Small intestine (tissue), 7 donors: ENCODE measurements around the gene CTCFL. TPM values are rescaled to one million over a fixed set of nuclear protein-coding genes. Genes with fewer than 3 reads are reported as not detected.
A peak's percentile ranks its signal among the peaks of the same experiment; 100 is the strongest.

Source experiments
- DNase-seq, 2 donors: peaks; one replicate each; pipeline versions ENCODE4 v3.0.0 to v3.0.0-alpha.2; 2013
- FAIRE-seq: peaks from 2 replicates; lab custom pipeline; 2012; peaks lifted over from hg19 to GRCh38; lab: Jason Lieb, UNC
- H3K27ac ChIP-seq, 3 donors: one replicate each; pipeline ENCODE4 v1.5.1; 2013; ENCODE audit warnings: low read length in 2 of 3, mild to moderate bottlenecking in 2 of 3, control low read depth in 1 of 3, inconsistent platforms in 1 of 3, low read depth in 1 of 3, moderate library complexity in 1 of 3
- H3K27me3 ChIP-seq, 3 donors: one replicate each; pipeline ENCODE4 v1.6.1; 2013; ENCODE audit warnings: low read length in 3 of 3, inconsistent platforms in 1 of 3; ENCODE audit not compliant: control insufficient read depth in 3 of 3, insufficient read depth in 3 of 3
- H3K36me3 ChIP-seq, 3 donors: one replicate each; pipeline ENCODE4 v1.6.1; 2013; ENCODE audit warnings: low read length in 3 of 3, inconsistent platforms in 1 of 3, low read depth in 1 of 3, mild to moderate bottlenecking in 1 of 3, moderate library complexity in 1 of 3; ENCODE audit not compliant: control insufficient read depth in 3 of 3, insufficient read depth in 2 of 3
- H3K4me1 ChIP-seq, 3 donors: one replicate each; pipeline ENCODE4 v1.6.1; 2013; ENCODE audit warnings: low read length in 2 of 3, inconsistent platforms in 1 of 3, low read depth in 1 of 3, mild to moderate bottlenecking in 1 of 3, moderate library complexity in 1 of 3; ENCODE audit not compliant: control insufficient read depth in 3 of 3, insufficient read depth in 2 of 3
- H3K4me3 ChIP-seq, 3 donors: one replicate each; pipeline ENCODE4 v1.5.1; 2013; ENCODE audit warnings: low read length in 3 of 3, control low read depth in 1 of 3, inconsistent platforms in 1 of 3, low read depth in 1 of 3, mild to moderate bottlenecking in 1 of 3, moderate library complexity in 1 of 3
- H3K9me3 ChIP-seq, 2 donors: one replicate each; pipeline ENCODE4 v1.6.1; 2013; ENCODE audit warnings: low read depth in 1 of 2, low read length in 1 of 2; ENCODE audit not compliant: control insufficient read depth in 2 of 2, insufficient read depth in 1 of 2
- WGBS, 3 donors: extraction: QIAGEN DNeasy Blood & Tissue Kit; methylation state at CpG; one replicate each; pipeline ENCODE4 v1.1.7; 2013; 5-methylcytosine and 5-hydroxymethylcytosine counted together
- polyA plus RNA-seq, 4 donors: library from polyadenylated mRNA; stranded (reverse) in 3 of 4; unstranded in 1 of 4; fragments of 200-250 nt in 3 of 4; fragments of 120-200 nt in 1 of 4; gene quantifications; one replicate each; pipeline versions ENCODE4 v1.2.1 to v1.2.3, GENCODE V29; 2013
- donor health status: healthy with polysubstance abuse.
- donor health status: control.
- donor health status: control.
- donor health status: Bipolar disorder and iron deficiency.
- donor health status: healthy.

The CTCFL gene
- polyA plus RNA-seq, 4 donors = 0.03 TPM; not detected in 2

DNA sequence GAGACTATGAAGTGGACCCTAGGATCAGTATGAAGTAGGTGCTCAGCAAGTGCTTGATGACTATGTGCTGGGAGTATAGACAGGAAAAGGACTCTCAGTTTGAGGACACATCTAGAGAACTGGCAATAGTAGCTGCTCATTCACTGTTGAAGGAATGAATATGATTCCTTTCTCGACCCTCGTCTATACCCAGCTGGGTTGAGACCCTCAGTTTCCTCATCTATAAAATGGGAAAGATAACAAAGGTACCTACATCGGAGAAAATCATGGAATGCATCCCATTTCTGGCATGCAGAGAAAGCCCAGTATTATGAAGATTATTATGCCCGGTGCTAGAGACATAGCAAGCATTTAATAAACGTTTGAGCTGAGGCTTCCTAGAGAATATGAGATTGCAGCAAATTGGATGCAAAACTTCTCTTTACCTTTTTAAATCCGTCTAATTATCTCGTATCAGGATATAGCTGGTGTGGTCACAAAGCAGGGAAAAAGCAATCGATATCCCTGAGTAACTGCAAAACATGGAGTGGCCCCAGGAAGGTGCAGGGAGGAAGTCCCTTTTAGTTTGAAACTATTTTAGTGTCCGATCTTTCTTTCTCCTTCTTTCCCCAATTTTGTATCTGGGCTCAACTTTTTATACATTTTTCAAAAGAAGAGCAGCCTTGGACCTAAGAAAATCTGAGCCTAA is 33.1 kb upstream of the CTCFL start:
- Histone ChIP-seq H3K4me3 (no peak overlapping the region), H3K27me3 (no peaks in the 10 kb centered on the region), H3K9me3 (peaks cover 0 to 29% of the 10 kb centered on the region in 2 donors), H3K36me3 (peaks cover 0 to 12% (median 9%) of the 10 kb centered on the region in 3 donors), H3K4me1 (peaks cover 0 to 42% (median 10%) of the 10 kb centered on the region in 3 donors), H3K27ac (peak overlapping the region in 2 of 3 donors; percentile 70 to 88)
- DNase-seq (peak in 1 of 2 donors; percentile 38), FAIRE-seq (no peak)
- 44 to 72% (median 53%) methylated on average over 9 of the region's 9 CpGs for WGBS, 3 donors

DNA sequence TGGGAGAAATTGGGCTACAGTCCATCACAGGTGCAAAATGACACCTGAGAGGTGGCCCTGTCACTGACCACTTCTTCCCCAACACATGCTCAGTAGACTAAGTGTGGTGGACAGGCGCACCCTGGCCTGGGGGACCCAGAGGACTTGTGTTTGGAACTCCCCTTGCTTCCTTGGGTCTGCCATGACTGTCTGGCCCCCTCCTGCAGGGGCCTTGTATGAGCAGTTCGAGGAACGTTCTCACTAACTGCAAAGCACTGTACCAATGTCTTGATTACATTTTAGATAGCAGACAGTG is 32.0 kb upstream of the CTCFL start:
- no peak overlapping the region for H3K27ac ChIP-seq
- WGBS, 3 donors = 82 to 92% (median 84%) methylated on average over 3 of the region's 3 CpGs
- H3K9me3 ChIP-seq = peaks cover 0 to 18% of the 10 kb centered on the region in 2 donors
- peaks cover 0 to 42% (median 10%) of the 10 kb centered on the region in 3 donors for H3K4me1 ChIP-seq
- H3K27me3 ChIP-seq = no peaks in the 10 kb centered on the region
- H3K4me3 ChIP-seq = no peak overlapping the region
- H3K36me3 ChIP-seq = peaks cover 0 to 3% (median 2%) of the 10 kb centered on the region in 3 donors
- FAIRE-seq (no peak), DNase-seq (no peak)

GRCh38 chr20:57555457-57556184 is 30.7 kb upstream of the CTCFL start:
- Histone ChIP-seq H3K27me3 (no peaks in the 10 kb centered on the region), H3K9me3 (peaks cover 0 to 7% of the 10 kb centered on the region in 2 donors), H3K36me3 (no peaks in the 10 kb centered on the region), H3K4me3 (no peak overlapping the region), H3K27ac (no peak overlapping the region), H3K4me1 (peaks cover 0 to 36% (median 10%) of the 10 kb centered on the region in 3 donors)
- WGBS, 3 donors = 75 to 91% (median 82%) methylated on average over 11 of the region's 11 CpGs
- DNase-seq (no peak), FAIRE-seq (no peak)

GRCh38 chr20:57553376-57554018 is 28.6 kb upstream of the CTCFL start:
- Histone ChIP-seq H3K27ac (no peak overlapping the region), H3K4me1 (peaks cover 0 to 16% (median 0%) of the 10 kb centered on the region in 3 donors)

GRCh38 chr20:57552471-57552870 is 27.5 kb upstream of the CTCFL start:
- Histone ChIP-seq H3K4me3 (no peak overlapping the region), H3K36me3 (no peaks in the 10 kb centered on the region), H3K9me3 (no peaks in the 10 kb centered on the region), H3K27ac (no peak overlapping the region), H3K27me3 (no peaks in the 10 kb centered on the region), H3K4me1 (peaks cover 0 to 10% (median 0%) of the 10 kb centered on the region in 3 donors)
- 93 to 99% (median 94%) methylated on average over 6 of the region's 6 CpGs for WGBS, 3 donors
- FAIRE-seq (no peak), DNase-seq (no peak)

More at GRCh38 chr20:57553376-57554018, 28.6 kb upstream of the CTCFL start:
- no peaks in the 10 kb centered on the region for H3K27me3 ChIP-seq
- no peak for FAIRE-seq
- H3K36me3 ChIP-seq = no peaks in the 10 kb centered on the region
- H3K4me3 ChIP-seq = no peak overlapping the region
- no peak for DNase-seq
- WGBS, 3 donors = 80 to 88% (median 83%) methylated on average over 11 of the region's 11 CpGs
- no peaks in the 10 kb centered on the region for H3K9me3 ChIP-seq

DNA sequence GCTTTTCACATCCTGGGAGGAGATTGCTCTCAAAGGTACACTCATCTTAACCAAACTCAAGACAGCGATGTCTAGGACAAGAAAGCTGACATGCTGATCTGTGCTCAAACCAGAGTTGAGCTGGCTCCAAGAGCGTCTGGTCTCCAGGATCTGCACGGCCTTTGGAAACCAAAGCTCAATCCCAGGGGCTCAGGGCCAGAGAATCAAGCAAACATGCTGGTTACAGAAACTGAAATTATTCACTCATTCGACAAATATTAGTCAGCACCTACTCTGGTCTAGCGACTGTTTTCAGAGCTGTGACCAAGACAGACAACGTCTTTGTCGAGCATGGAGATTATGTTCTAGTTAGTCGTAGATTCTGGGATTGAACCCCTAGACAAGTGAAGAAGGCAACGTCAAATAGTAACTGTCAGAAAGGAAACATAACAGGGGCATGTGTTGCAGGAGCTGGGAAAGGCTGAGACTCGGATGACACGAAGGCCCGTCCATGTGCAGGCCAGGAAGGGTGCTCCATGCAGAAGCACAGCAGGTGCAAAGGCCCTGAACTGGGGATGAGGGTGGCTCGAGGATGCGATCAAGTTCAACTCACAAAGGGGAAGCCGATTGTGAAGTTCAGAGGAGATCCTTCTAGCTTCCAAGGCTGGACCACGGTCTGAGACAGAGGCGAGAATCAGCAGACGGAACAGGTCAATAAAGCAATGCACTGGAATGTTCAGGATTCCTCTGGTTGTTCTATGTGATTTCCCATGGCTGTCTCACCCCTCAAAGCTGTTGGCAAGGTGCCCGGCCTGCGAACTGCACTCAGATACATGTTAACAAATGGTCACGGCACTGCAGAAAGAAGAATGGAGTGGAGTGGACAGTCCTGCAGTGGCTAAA is 23.5 kb upstream of the CTCFL start:
- no peak overlapping the region for H3K27ac ChIP-seq
- WGBS, 3 donors = 77 to 87% (median 79%) methylated on average over 21 of the region's 21 CpGs
- no peaks in the 10 kb centered on the region for H3K27me3 ChIP-seq
- H3K4me1 ChIP-seq = peaks cover 8 to 25% (median 9%) of the 10 kb centered on the region in 3 donors
- H3K9me3 ChIP-seq = peaks cover 0 to 4% of the 10 kb centered on the region in 2 donors
- no peak overlapping the region for H3K4me3 ChIP-seq
- FAIRE-seq (no peak), DNase-seq (no peak)
- no peaks in the 10 kb centered on the region for H3K36me3 ChIP-seq

DNA sequence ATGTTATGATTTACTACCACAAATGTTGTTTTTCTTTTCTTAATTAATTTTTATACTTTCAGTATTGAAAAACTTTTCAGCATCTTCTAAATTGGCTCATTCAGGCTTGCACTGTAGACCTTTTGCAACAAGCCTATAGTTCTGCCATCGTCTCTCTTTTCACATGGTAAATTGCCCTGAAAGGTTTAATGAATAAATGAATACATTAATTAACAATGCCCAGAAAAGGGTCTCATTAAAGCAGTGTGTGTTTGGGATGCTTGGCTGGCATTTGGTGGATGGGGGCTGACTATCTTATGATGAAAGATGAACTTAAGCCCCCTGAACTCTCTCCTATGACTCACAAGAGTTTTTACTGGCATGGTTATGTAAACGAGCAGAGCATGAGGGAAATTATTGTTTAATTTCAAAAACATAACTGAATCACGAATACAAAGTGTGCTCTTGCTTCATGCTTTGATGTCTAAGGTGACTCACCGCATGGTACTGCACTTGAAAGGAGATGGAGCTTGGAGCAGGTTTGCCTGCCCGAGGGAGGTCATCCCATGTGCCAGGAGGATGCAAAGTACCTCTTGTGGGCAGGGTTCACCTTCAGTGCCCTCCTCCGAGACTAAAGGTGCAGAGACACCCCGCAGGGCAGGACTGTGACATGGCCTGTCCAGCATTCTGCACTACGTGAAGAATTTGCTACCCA is 22.2 kb upstream of the CTCFL start:
- DNase-seq (peak; percentile 55 to 92), FAIRE-seq (no peak)
- 24 to 57% (median 36%) methylated on average over 8 of the region's 8 CpGs for WGBS, 3 donors
- Histone ChIP-seq H3K4me1 (peaks cover 8 to 33% (median 9%) of the 10 kb centered on the region in 3 donors), H3K36me3 (no peaks in the 10 kb centered on the region), H3K9me3 (peaks cover 0 to 4% of the 10 kb centered on the region in 2 donors), H3K27ac (peak overlapping the region in 1 of 3 donors; percentile 39), H3K4me3 (no peak overlapping the region), H3K27me3 (no peaks in the 10 kb centered on the region)
